Measurements from ENCODE around the gene PIEZO2. TPM values are rescaled to one million over a fixed set of nuclear protein-coding genes. Genes with fewer than 3 reads are reported as not detected.

PIEZO2 gene
- total and polyA plus RNA-seq, 2 experiments from 2014 or later: 24.5 to 70.8 TPM

DNA sequence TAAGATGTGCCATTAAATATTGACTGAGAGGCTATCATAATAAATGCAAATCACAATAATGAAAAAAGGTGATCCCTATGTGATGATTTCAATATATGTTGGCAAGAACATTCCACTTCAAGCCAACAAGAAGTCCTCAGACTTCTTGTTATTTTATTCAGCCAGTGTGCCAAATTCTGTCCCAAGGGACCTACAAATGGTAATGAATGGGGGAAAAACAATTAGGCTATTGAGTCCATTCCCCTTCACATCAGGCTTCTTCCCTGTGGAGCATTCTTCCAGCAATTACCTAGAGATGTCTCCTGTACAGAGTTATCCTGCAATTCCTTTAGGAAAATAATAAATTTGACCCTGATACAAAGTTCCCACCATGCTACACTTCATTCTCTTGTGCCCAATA is 144.4 kb downstream of the PIEZO2 start:
- Histone ChIP-seq H4K20me1 (ENCODE audit: insufficient read depth, poor library complexity, severe bottlenecking) (no peaks in the 10 kb centered on the region), H3K9me3 (ENCODE audit: low read depth) (no peaks in the 10 kb centered on the region), H3K36me3 (replicated peaks; ENCODE audit: insufficient read depth, low read depth) (no peaks in the 10 kb centered on the region), H3K4me2 (peak overlapping the region; percentile 58), H3K27ac (peak overlapping the region; percentile 94), H3K4me1 (ENCODE audit: insufficient read depth) (peaks cover 19% of the 10 kb centered on the region), H3K27me3 (no peaks in the 10 kb centered on the region), H3K4me3 (no peak overlapping the region), H3K79me2 (peaks cover 15% of the 10 kb centered on the region), H2AFZ (no peak overlapping the region), H3K9me2 (replicated peaks; ENCODE audit: insufficient read depth) (no peaks in the 10 kb centered on the region)
- no peak for TF ChIP-seq EZH2phosphoT487 (IDR thresholded peaks at IDR 0.05; ENCODE audit: low read depth, severe bottlenecking, unreplicated experiment)
- no peak for TF ChIP-seq EZH2 (IDR thresholded peaks at IDR 0.05; ENCODE audit: borderline replicate concordance)
- TF ChIP-seq CTCF (IDR thresholded peaks at IDR 0.05; ENCODE audit: poor library complexity): no peak
- no peak for DNase-seq (ENCODE audit: low spot score)

DNA sequence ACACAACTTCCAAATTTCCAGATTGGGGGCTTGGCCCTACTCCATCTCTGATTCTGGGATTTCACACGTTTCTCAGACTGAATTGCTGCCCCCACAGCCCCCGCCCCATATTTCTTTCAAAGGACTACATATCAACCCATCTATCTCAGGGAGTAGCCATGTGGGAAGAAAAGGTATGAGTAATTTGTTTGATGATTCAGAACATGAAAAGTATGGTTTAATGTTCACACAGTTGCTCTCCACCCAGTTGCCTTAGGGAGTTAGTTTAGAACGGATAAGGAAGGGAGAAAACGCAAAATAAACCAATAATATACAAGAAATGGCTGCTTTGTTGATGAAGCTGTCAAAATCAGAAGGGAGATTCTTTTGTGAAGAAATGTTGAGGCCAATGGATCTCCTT is 145.1 kb downstream of the PIEZO2 start:
- Histone ChIP-seq H3K79me2 (peaks cover 15% of the 10 kb centered on the region), H3K27me3 (no peaks in the 10 kb centered on the region), H3K4me2 (peak overlapping the region; percentile 58), H3K9me3 (ENCODE audit: low read depth) (no peaks in the 10 kb centered on the region), H3K36me3 (replicated peaks; ENCODE audit: insufficient read depth, low read depth) (no peaks in the 10 kb centered on the region), H3K4me3 (no peak overlapping the region), H3K4me1 (ENCODE audit: insufficient read depth) (peaks cover 19% of the 10 kb centered on the region), H2AFZ (no peak overlapping the region), H3K9me2 (replicated peaks; ENCODE audit: insufficient read depth) (no peaks in the 10 kb centered on the region), H3K27ac (peak overlapping the region; percentile 94), H4K20me1 (ENCODE audit: insufficient read depth, poor library complexity, severe bottlenecking) (no peaks in the 10 kb centered on the region)
- 72% methylated on average over 4 of the region's 4 CpGs for WGBS (ENCODE audit: low lambda C conversion rate, missing lambda C conversion rate)
- DNase-seq (ENCODE audit: low spot score): peak; percentile 15
- no peak for TF ChIP-seq EZH2phosphoT487 (IDR thresholded peaks at IDR 0.05; ENCODE audit: low read depth, severe bottlenecking, unreplicated experiment)
- TF ChIP-seq CTCF (IDR thresholded peaks at IDR 0.05; ENCODE audit: poor library complexity): no peak
- TF ChIP-seq EZH2 (IDR thresholded peaks at IDR 0.05; ENCODE audit: borderline replicate concordance): no peak

DNA sequence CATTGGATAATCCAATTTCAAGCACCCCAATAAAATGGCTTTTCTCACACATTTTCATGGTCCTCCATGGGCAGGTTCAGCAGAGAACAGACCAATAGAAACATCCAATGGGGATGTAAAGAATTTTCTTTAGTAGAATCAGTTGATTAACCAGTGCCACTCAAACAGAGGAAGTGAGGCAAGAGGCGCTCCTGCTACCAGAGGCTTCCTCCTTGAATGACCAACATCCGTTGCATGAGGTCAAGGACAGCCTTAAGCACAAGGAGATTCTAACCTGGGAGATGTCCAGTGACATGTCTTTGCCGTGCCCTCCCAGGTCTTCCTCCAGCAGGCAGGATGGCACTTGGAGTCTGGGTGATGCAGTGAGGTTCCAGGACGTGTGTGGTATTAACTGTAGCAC is 146.6 kb downstream of the PIEZO2 start:
- no peak for TF ChIP-seq EZH2 (IDR thresholded peaks at IDR 0.05; ENCODE audit: borderline replicate concordance)
- no peak for TF ChIP-seq CTCF (IDR thresholded peaks at IDR 0.05; ENCODE audit: poor library complexity)
- TF ChIP-seq EZH2phosphoT487 (IDR thresholded peaks at IDR 0.05; ENCODE audit: low read depth, severe bottlenecking, unreplicated experiment): no peak
- no peak overlapping the region for H3K4me3 ChIP-seq
- H2AFZ ChIP-seq: no peak overlapping the region
- H3K27ac ChIP-seq: peak overlapping the region; percentile 94
- no peaks in the 10 kb centered on the region for H3K36me3 ChIP-seq (replicated peaks; ENCODE audit: insufficient read depth, low read depth)
- peaks cover 14% of the 10 kb centered on the region for H3K79me2 ChIP-seq
- no peaks in the 10 kb centered on the region for H4K20me1 ChIP-seq (ENCODE audit: insufficient read depth, poor library complexity, severe bottlenecking)
- no peak overlapping the region for H3K4me2 ChIP-seq
- peaks cover 19% of the 10 kb centered on the region for H3K4me1 ChIP-seq (ENCODE audit: insufficient read depth)
- H3K9me2 ChIP-seq (replicated peaks; ENCODE audit: insufficient read depth): no peaks in the 10 kb centered on the region
- H3K9me3 ChIP-seq (ENCODE audit: low read depth): peaks cover 7% of the 10 kb centered on the region
- no peaks in the 10 kb centered on the region for H3K27me3 ChIP-seq
- WGBS (ENCODE audit: low lambda C conversion rate, missing lambda C conversion rate): 99% methylated on average over 4 of the region's 4 CpGs
- DNase-seq (ENCODE audit: low spot score): no peak

DNA sequence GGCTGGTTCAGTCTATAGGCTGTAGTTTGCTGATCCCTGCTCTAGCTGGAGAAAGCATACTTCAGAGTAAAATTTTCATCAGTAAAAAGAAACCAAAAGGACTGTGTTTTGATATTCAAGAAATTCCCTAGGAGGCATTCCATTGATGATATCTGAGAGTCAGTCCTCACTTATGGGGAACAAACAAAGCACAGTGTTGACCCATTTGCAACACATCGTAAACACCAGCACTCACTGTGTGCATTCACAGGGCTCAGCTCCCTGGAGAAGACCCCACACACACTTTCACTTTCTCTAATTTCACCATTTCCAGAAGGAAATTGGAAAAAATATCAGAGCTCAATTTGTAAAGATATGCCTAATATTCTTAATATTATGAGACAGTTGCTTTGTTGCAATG is 147.1 kb downstream of the PIEZO2 start:
- WGBS (ENCODE audit: low lambda C conversion rate, missing lambda C conversion rate): 74% methylated on average over 1 of the region's 1 CpG

More for the DNA sequence above, 147.1 kb downstream of the PIEZO2 start:
- H3K27ac ChIP-seq: no peak overlapping the region
- H3K9me2 ChIP-seq (replicated peaks; ENCODE audit: insufficient read depth): no peaks in the 10 kb centered on the region
- H4K20me1 ChIP-seq (ENCODE audit: insufficient read depth, poor library complexity, severe bottlenecking): no peaks in the 10 kb centered on the region
- peaks cover 19% of the 10 kb centered on the region for H3K4me1 ChIP-seq (ENCODE audit: insufficient read depth)
- no peak overlapping the region for H3K4me2 ChIP-seq
- TF ChIP-seq EZH2 (IDR thresholded peaks at IDR 0.05; ENCODE audit: borderline replicate concordance) (no peak), EZH2phosphoT487 (IDR thresholded peaks at IDR 0.05; ENCODE audit: low read depth, severe bottlenecking, unreplicated experiment) (no peak), CTCF (IDR thresholded peaks at IDR 0.05; ENCODE audit: poor library complexity) (no peak)
- DNase-seq (ENCODE audit: low spot score): no peak
- no peak overlapping the region for H2AFZ ChIP-seq
- H3K4me3 ChIP-seq: no peak overlapping the region
- no peaks in the 10 kb centered on the region for H3K27me3 ChIP-seq
- H3K79me2 ChIP-seq: peaks cover 17% of the 10 kb centered on the region
- peaks cover 12% of the 10 kb centered on the region for H3K9me3 ChIP-seq (ENCODE audit: low read depth)
- H3K36me3 ChIP-seq (replicated peaks; ENCODE audit: insufficient read depth, low read depth): no peaks in the 10 kb centered on the region

Measured in hepatocyte (in vitro differentiated cells).